Measurements from ENCODE around the gene FIGN. TPM values are rescaled to one million over a fixed set of nuclear protein-coding genes. Genes with fewer than 3 reads are reported as not detected.

Gene FIGN
- total and polyA plus RNA-seq, 12 donors, result 1.1 to 10.8 (median 5.2) TPM

DNA sequence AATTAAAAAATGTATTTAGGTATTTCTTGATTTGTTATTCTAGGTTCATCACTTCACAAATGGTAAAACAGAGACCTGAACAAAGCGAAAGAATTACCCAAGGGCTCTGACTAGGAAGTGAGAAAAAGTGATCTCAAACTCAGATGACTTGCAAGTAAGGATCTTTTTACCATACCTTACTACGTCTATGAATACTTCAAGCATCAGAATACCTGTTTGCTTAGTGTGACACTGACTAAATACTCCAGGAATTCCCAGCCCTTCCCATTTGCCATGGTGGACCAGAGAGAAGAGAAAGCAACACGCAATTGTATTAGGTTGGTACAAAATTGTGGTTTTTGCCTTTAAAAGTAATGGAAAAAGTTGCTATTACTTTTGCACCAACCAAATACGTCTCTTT, 35.8 kb upstream of the FIGN start:
- no peak overlapping the region for H3K4me3 ChIP-seq
- no peaks in the 10 kb centered on the region for H3K27me3 ChIP-seq
- no peaks in the 10 kb centered on the region for H3K4me1 ChIP-seq (replicated peaks in 1 of 2)
- WGBS, 4 donors, result 80 to 93% (median 87%) methylated on average over 4 of the region's 4 CpGs
- no peak overlapping the region for H3K27ac ChIP-seq
- H3K36me3 ChIP-seq (replicated peaks in 1 of 2), result no peaks in the 10 kb centered on the region
- no peaks in the 10 kb centered on the region for H3K9me3 ChIP-seq (replicated peaks in 1 of 3)
- TF ChIP-seq, protein P1, sequence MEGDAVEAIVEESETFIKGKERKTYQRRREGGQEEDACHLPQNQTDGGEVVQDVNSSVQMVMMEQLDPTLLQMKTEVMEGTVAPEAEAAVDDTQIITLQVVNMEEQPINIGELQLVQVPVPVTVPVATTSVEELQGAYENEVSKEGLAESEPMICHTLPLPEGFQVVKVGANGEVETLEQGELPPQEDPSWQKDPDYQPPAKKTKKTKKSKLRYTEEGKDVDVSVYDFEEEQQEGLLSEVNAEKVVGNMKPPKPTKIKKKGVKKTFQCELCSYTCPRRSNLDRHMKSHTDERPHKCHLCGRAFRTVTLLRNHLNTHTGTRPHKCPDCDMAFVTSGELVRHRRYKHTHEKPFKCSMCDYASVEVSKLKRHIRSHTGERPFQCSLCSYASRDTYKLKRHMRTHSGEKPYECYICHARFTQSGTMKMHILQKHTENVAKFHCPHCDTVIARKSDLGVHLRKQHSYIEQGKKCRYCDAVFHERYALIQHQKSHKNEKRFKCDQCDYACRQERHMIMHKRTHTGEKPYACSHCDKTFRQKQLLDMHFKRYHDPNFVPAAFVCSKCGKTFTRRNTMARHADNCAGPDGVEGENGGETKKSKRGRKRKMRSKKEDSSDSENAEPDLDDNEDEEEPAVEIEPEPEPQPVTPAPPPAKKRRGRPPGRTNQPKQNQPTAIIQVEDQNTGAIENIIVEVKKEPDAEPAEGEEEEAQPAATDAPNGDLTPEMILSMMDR (IDR thresholded peaks at IDR 0.05), result no peak
- TF ChIP-seq POLR2A (IDR thresholded peaks at IDR 0.05), result no peak
- DNase-seq, result no peak
- intact Hi-C loops (cut with DNase I), result no loop called here

DNA sequence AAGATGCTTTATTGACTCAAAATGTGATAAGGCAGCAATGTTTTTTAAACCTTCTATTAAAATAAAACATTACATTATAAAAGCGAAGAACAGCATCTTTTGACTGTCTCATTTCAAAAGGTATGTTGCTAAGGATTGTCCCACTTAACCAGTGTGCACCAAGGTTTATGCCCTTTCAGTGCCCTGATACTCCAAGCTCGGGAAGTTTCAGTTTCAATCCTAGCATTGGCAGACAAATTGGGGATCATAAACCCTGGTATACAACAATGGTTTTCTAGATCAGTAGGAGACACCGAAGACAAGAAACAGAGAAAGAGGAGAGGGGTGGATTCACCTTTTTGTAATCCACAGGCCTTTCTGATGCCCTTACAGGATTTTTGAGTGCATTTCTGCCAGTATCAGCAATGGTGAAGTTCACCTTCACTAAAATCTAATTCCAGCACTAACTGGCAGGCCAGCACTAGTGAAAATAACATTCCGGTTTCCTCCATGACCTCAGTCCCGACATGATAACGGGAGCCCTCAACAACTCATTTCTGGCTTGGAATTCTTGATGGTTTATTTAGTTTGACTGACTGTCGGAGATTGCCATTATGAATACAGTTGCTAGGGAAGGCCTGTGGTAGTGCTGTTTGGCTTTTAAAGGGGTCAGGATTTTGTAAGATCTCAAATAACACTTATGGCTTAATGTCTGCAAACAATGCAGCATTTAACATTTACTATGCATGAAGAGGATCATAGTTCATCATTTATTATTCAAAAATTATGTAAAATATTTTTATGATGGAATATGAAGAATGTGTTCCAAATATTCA, 33.3 kb upstream of the FIGN start:
- Histone ChIP-seq H3K27ac (no peak overlapping the region), H3K4me1 (replicated peaks in 1 of 2) (no peaks in the 10 kb centered on the region), H3K36me3 (replicated peaks in 1 of 2) (no peaks in the 10 kb centered on the region), H3K27me3 (no peaks in the 10 kb centered on the region), H3K9me3 (replicated peaks in 1 of 3) (no peaks in the 10 kb centered on the region), H3K4me3 (no peak overlapping the region)
- WGBS, 4 donors, result 81 to 84% (median 83%) methylated on average over 7 of the region's 7 CpGs
- intact Hi-C loops (cut with DNase I), result no loop called here
- no peak for DNase-seq
- no peak for TF ChIP-seq POLR2A (IDR thresholded peaks at IDR 0.05)
- TF ChIP-seq, protein P1 (IDR thresholded peaks at IDR 0.05), result no peak

DNA sequence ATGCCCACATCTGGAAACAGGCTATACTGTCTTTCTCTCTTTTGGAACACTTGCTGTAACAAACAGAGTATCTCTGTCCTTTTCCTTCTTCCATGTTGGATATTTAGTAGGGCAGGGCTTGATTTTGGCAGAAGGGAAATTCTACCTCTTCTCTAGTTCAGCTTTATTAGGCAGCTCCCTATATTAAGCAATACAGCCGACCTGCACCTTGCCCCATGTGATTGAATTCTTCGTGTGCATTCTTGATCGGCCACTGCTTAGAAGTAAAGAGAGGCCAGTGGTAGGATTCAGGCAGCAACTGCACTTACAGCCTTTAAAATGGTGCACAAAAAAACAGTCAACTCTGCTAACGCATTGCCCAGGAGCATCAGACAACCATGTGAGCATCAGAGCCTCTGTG, 31.3 kb upstream of the FIGN start:
- intact Hi-C loops (cut with DNase I), result no loop called here
- Histone ChIP-seq H3K36me3 (replicated peaks in 1 of 2) (no peaks in the 10 kb centered on the region), H3K27me3 (no peaks in the 10 kb centered on the region), H3K27ac (no peak overlapping the region), H3K4me1 (replicated peaks in 1 of 2) (no peaks in the 10 kb centered on the region), H3K9me3 (replicated peaks in 1 of 3) (no peaks in the 10 kb centered on the region), H3K4me3 (no peak overlapping the region)
- WGBS, 4 donors, result 82 to 90% (median 86%) methylated on average over 4 of the region's 4 CpGs
- TF ChIP-seq, protein P1 (IDR thresholded peaks at IDR 0.05), result no peak
- no peak for TF ChIP-seq POLR2A (IDR thresholded peaks at IDR 0.05)
- no peak for DNase-seq

DNA sequence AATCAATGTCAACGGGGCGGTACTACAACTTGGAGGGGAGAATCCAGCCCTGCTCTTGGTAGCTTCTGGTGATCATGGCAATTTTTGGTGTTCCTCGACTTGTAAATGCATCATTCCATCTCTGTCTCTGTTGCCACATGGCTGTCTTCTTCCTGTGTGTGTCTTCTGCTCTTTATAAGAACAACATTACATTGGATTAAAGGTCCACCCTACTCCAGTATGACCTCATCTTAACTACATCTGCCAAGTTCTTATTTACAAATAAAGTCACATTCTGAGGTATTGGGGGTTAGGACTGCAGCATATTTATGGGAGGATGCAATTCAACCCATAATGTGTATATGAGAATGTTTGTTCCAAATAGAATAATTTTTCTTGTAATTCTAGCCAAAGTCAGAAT, 28.8 kb upstream of the FIGN start:
- no peak overlapping the region for H3K4me3 ChIP-seq
- 75 to 87% (median 84%) methylated on average over 3 of the region's 3 CpGs for WGBS, 4 donors
- TF ChIP-seq, protein P1 (IDR thresholded peaks at IDR 0.05), result no peak
- no peak for TF ChIP-seq POLR2A (IDR thresholded peaks at IDR 0.05)
- no peaks in the 10 kb centered on the region for H3K36me3 ChIP-seq (replicated peaks in 1 of 2)
- no peaks in the 10 kb centered on the region for H3K27me3 ChIP-seq
- H3K9me3 ChIP-seq (replicated peaks in 1 of 3), result no peaks in the 10 kb centered on the region
- H3K27ac ChIP-seq, result no peak overlapping the region
- no peak for DNase-seq
- no peaks in the 10 kb centered on the region for H3K4me1 ChIP-seq (replicated peaks in 1 of 2)
- intact Hi-C loops (cut with DNase I), result no loop called here
